Umbilical cord (tissue), 2 donors: Measurements from ENCODE around the gene TAF1C. TPM values are rescaled to one million over a fixed set of nuclear protein-coding genes. Genes with fewer than 3 reads are reported as not detected.
A peak's percentile ranks its signal among the peaks of the same experiment; 100 is the strongest.
"Not testable (repeated sequence)": the region's sequence is repeated elsewhere in the genome, so short reads cannot be mapped to it uniquely, and the experiment has no call there.

ENCODE experiments used
- DNase-seq: peaks from one replicate; pipeline ENCODE4 v3.0.0-alpha.2; 2015; ENCODE audit warnings: low spot score
- total RNA-seq: library from RNA; depleted of rRNA; stranded (reverse); fragments of >200 nt; gene quantifications from one replicate; pipeline ENCODE4 v1.2.3, GENCODE V29; 2014; ENCODE audit warnings: low replicate concordance; ENCODE audit not compliant: insufficient read depth

The TAF1C gene
- total RNA-seq, 1 donor from 2014 or later = 9.4 TPM

DNA sequence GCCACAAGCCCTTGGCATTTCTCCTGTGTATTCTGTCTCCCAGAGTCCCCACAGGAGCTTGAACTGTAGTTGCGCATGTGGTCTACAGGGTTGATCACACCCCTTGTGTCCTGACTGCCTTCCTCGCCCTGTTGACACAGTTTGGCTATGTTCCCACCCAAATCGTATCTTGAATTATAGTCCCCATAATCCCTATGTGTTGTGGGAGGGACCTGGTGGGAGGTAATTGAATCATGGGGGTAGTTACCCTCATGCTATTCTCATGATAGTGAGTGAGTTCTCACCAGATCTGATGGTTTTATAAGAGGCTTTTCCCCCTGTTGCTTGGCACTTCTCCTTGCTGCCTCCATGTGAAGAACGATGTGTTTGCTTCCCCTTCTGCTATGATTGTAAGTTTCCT is 25.3 kb upstream of the TAF1C start:
- no peak for DNase-seq

GRCh38 chr16:84209989-84210388 is 23.1 kb upstream of the TAF1C start:
- no peak for DNase-seq

- DNase-seq = no peak
Observed at GRCh38 chr16:84207879-84208278, 21.0 kb upstream of the TAF1C start.

- no peak for DNase-seq
Observed at GRCh38 chr16:84207251-84207650, 20.4 kb upstream of the TAF1C start.

DNA sequence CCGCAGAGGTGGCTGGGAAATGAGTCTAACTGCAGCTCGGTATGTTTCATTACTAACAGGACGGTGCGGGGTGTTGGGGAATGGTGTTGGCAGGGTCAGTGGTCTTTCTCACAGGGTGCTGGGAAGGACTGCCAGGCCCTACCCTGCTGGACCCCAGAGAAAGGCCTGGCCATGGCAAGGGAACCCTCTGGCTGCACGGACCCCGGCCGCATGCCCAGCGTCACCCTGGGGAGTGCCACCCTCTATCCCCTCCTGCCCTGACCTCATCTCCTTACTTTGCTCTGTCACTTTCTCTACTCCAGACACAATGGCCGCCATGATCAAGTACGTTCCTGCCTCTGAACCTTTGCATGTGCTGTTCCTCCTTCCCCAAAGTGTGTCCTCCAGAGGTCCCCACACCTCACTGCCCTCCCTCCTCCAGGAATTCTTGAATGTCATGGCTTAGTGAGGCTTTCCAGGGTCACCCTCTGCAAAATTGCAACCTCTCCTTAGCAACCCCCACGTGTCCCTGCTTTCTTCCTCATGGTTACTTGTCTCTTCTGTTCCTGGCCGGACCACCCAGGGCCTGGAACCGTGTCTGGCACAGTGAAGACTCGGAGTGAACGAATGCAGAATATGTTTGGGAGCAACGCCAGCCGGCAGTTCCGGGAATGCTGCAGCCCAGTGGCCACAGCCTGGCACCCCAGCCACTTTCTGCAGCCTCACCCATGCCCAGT is 19.3 kb upstream of the TAF1C start:
- no peak for DNase-seq

- DNase-seq = not testable (repeated sequence)
Observed at GRCh38 chr16:84205123-84205522, 18.3 kb upstream of the TAF1C start.

DNA sequence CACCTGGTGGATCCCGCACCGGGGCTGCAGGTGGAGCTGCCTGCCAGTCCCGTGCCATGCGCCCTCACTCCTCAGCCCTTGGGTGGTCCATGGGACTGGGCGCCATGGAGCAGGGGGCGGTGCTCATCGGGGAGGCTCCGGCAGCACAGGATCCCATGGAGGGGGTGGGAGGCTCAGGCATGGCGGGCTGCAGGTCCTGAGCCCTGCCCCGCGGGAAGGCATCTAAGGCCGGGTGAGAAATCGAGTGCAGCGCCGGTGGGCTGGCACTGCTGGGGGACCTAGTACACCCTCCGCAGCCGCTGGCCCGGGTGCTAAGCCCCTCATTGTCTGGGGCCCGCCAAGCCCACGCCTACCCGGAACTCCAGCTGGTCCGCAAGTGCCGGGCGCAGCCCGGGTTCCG is 17.7 kb upstream of the TAF1C start:
- not testable (repeated sequence) for DNase-seq

DNA sequence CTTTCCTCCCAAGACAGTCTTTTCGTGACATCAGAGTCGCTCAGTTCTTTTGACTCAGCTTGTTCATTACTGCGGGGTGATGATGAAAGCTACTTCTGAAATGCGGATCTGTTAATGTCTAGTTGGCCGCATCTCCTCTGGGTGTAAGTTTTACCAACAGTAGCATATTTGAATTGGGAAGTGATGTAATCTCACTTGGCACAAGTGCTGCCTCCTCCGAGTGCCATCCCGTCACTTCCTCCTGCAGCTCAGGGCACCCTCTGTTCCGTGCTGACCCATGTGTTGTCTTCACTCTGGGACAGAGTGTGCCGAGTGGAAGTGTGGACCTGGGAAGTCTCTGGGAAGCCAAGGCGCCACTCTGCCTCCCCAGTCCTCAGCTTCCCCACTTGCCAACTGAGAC is 13.0 kb upstream of the TAF1C start:
- DNase-seq = peak; percentile 21

GRCh38 chr16:84199097-84199496 is 12.2 kb upstream of the TAF1C start:
- DNase-seq = no peak

DNA sequence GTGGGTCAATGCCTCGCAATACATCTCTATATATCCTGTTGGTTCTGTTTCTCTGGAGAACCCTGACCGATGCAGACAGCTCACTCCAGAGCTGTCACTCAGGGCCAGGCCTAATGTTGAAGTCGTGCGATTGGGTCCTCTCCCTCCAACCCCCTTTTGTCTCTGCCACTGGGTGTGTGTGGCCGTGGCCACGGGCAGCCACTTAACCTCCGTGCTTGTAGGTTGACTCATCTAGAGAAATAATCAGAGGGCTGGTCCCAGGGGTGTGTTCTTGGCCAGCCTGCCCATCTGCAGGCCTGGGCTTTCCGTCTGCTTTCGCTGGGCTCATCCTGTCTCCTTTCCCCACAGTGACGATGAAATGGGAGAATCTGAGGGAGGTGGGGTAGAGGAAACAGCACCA is 11.5 kb upstream of the TAF1C start:
- DNase-seq = peak; percentile 21

DNA sequence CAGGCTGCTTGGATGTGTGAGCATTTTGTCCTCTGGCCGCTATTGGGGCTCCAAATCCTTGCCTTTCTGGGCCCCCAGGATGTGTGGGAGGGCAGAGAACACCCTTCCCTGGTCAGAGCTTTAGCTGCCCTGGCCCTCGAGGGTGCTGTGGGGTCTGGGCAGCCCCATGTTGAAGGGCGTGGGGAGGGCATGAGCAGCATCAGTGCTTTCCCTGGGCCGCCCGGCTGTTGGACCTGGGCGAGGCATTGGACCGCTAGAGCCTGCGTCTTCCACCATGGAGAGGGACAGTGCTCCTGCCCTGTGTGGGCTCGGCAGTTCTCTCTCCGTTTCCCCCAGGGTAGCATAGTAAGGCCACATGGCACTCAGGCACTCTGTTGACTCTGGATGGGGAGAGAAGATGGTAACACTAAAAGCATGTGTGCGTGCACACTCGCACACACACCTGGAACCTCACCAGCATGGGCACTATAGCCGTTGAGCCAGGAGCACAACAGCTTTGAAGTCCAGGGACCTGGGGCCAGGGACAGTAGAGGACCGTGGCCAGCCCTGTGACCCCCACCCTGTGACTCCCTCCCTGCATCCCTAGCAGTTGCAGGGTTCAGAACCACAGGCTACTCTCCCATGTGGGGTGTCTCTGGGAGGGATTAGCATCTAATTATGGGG is 10.7 kb upstream of the TAF1C start:
- DNase-seq = no peak

DNA sequence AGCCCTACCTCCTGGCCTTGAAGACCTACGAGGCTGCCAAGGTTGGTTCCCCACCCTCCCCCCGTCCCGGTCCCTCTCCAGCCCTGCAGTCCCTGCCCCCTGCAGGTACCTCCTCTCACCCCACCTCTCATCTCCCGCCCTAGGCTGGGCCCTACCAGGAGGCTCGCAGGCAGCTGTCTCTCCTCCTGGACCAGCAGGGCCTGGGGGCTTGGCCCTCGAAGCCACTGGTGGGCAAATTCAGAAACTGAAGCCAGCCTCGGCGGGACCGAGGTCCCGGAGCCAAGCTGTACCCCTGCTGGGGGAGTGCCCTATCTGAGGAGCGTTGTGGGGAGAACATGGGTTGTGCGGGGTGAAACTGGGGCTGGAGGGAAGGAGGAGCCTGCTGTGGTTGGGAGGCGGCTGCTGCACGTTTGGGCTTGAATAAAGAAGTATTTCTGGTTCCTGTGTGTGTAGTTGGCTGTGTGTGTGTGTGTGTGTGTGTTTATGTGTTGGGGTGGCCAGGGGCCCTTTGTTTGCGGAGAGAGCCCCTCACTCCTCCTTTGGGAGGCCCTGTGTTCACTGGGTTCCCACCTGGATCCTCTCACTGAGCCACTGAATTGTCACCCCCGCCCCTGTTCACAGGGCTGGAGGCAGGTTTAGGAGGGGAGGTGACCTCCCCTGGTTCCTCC is 10.0 kb upstream of the TAF1C start:
- DNase-seq = peak; percentile 66

DNA sequence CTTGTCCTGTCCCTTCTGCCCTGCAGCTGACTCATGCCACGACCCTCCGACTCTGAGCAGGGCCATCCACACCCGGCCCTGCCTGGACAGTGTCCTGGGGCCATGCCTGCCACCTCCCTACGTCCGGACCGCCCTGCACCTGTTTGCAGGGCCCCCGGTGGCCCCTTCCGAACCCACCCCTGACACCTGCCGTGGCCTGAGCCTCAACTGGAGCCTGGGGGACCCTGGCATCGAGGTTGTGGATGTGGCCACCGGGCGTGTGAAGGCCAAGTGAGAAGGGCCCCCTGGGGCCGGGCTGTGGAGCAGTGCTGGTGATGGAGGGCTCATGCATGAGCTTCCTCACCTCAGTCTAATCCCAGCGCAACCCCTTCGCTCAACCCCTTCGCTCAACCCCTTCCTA is 9.2 kb upstream of the TAF1C start:
- DNase-seq = no peak

- no peak for DNase-seq
Observed at GRCh38 chr16:84195201-84196093, 8.6 kb upstream of the TAF1C start.

DNA sequence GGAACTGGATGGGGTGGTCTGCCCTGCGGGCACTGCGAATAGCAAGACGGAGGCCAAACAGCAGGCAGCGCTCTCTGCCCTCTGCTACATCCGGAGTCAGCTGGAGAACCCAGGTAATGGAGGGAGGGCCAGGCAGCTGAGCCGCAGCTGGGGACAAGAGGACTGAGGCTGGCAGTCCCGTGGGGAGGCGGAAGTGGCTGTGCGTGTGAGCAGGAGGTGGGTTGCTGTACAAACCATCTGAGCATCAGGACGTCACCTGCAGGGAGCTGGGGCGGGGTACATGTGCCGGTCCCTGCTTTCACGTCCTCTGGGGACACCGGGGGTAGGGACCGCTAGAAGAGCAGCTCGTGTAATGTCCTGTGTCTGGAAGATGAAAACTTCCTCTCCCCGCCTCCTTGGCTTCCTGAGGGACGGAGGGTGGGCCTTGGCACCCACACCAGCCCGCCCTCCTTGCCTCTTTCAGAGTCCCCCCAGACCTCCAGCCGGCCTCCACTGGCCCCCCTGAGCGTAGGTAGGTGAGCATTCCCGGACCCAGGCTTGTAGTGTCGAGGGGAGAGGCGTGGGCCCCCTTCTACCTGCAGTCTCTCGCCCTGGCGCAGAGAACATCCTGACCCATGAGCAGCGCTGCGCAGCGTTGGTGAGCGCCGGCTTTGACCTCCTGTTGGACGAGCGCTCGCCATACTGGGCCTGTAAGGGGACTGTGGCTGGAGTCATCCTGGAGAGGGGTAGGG is 7.8 kb upstream of the TAF1C start:
- DNase-seq = no peak

DNA sequence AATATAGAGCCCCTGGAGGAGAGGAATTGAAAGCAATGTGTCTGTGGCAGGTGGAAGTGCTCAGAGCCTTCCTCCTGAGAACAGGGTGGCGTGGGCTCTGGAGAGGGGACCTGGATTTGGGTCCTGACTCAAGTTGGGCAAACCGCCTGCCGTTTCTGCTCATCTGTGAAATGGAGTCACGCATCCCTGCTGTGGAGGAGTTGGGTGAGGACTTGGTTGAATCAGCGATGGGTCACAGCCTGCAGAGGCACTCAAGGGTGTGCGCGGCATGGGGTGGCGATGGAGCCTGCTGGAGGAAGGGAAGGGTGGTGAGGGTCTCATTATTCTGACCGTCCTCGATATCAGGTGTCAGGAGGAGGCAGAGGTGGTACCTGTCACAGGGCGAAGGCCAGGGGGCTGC is 7.2 kb upstream of the TAF1C start:
- DNase-seq = no peak

- no peak for DNase-seq
Observed at GRCh38 chr16:84193480-84193879, 6.6 kb upstream of the TAF1C start.

DNA sequence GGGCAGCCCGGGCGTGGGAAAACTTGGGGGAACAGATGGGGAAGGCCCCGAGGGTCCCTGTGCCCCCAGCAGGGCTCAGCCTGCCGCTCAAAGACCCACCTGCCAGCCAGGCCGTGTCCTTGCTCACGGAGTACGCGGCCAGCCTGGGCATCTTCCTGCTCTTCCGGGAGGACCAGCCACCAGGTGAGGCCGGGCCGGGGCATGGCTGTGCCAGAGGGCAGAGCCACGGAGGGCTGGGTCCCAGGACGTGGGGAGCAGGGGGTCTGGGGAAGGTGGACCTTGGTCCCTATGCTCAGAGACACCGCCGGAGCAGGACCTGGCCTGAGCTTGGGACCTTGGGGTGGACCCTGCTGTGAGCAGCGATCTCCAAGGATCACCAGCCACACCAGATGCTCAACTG is 4.6 kb upstream of the TAF1C start:
- no peak for DNase-seq

- no peak for DNase-seq
Observed at GRCh38 chr16:84190731-84191388, 4.0 kb upstream of the TAF1C start, which contains the start of gene ADAD2. Gene ADAD2 (plus strand): TSS chr16:84191157. CDS start chr16:84191231, 74 bp downstream.

DNA sequence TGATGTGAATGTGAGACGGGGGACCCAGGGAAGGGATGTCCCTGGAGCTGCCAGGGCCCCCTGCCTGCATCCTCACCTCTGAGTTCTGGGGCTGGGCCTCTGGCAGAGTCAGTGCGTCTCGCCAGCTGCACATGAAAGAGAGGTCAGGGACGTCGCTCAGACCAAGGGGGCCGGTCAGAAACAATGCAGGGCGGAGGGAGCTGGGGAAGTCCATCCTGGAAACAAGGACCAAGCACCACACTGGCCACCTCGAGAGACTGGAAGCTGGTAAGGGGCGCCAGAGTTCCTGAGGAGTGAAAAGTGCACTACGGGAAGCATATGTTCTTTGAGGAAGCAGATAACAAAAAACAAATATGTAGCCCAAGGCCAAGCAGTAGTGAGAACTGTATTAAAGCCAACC is 2.1 kb downstream of the TAF1C start:
- DNase-seq = peak; percentile 26
